NCI-H2196 treated with DMSO at 0.1 percent for 48 hours (cell line): ENCODE results near the gene CSNK2B.

ENCODE experiments used
- DNase-seq: peaks from one replicate; lab custom pipeline; 2025; ENCODE audit not compliant: unreplicated experiment; lab: John Stamatoyannopoulos, UW

Gene CSNK2B

DNA sequence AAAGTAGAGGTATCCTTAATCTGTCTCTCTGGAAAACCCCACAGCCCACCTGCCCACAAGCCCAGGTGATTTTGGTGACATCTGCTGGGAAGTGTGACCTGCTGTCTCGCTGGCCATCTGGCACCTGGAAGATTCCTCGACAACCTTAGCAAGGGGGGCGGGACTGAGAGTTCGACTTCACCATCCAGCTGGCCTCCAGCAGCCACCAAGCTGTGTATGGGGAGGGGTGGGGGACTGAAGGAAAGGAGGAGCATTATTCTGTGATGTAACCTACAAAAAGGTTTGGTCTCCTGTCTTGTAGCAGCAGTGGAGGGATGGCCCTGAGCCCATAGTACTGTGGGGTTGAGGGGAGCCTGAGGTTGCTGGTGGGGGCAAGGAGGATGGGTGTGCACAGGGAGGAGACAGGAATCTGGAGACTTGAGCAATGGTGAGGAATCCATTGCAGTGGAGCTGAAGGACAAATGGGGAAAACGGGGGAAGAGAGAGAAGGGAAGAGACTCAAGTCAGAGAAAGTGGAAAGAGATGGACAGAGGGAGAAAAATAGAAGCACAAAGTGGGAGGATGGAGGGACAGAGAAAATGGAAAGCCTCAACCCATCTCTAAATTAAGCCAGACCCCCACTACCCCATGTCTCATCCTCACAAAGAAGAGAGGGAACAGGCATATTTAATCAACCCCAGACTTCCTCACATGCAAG is 44.8 kb downstream of the CSNK2B start:
- DNase-seq = no peak

DNA sequence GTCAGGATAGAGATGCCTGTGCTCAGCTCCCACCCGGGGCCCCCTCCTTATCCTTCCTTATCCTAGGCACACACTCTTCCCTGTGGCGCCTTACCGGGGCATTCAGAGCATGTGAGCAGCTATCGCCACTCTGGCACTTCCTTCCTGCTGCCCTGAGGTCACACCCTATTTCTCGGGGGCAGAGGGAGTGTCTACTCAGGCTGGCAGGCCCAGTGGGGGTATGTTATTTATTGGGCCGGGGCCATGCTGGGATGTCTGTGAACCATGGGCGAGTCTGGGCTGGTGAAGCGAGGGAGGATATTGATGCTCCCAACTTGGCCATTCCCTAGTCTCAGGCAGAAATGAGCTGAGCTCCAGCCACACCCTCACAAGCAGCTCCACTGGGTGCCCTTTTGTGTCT is 45.4 kb downstream of the CSNK2B start:
- DNase-seq = no peak

DNA sequence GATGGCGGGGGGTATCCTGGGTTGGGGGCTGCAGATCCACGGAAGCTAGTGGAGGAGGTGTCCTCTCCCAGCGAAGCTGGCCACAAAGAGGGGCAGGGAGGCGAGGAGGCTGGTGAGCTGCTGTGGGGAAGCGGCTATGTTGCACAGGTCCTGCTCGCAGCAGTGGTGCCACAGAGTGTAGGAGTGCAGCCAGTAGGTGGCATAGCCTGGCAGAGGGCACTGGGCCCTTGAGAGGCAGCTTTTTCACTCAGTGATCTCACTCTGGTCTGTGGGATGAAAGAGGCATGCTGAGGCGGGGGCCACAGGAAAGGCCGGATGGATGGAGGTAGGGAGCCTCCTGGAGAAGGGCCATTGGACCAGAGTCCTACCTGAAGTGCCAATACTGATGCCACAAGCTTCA is 46.4 kb downstream of the CSNK2B start:
- DNase-seq = no peak

GRCh38 chr6:31713465-31713864 is 47.6 kb downstream of the CSNK2B start:
- no peak for DNase-seq

GRCh38 chr6:31713991-31714684 is 48.3 kb downstream of the CSNK2B start:
- no peak for DNase-seq

DNA sequence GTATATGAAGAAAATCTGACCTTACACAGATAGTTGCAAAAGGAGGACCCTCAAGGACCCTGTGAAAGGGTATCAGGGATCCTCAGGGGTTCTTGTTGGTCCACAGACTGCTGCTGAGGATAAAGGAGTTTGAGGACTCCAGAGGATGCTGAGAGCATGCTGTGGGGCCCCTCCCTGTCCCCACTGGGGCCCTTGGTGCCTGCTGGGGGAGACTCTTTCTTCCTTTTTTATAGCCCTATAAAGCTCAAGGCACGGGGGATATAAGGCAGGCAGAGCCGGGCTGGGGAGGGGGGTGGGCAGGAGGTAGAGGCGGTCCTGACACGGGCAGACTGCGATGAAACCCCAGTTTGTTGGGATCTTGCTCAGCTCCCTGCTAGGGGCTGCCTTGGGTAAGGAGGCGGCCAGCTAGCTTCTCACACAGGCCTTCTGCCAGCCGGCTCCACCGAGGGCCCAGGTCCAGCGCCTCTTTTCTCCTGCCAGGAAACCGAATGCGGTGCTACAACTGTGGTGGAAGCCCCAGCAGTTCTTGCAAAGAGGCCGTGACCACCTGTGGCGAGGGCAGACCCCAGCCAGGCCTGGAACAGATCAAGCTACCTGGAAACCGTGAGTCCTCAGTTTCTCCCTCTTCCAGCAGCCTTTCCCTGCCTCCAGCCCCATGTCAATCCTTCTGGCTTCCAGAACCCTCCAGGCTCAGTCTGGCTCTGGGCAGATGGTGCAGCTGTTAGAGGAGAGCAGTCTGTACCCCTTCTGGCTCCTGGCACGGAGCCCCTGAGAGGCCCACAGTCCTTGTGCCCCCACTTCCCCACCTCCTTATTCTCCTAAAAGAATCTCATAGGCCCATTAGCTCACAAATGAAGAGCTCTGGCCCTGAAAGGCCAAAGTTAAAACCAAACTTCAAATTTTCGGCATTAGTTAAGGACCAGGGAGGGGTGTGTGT is 49.4 kb downstream of the CSNK2B start, which contains the start of gene LY6G6D:
Gene LY6G6D, plus strand, starts transcription at position 327 of the 937 bp plus-strand sequence. Its CDS starts 8 bp downstream, at position 335.
- DNase-seq = no peak

DNA sequence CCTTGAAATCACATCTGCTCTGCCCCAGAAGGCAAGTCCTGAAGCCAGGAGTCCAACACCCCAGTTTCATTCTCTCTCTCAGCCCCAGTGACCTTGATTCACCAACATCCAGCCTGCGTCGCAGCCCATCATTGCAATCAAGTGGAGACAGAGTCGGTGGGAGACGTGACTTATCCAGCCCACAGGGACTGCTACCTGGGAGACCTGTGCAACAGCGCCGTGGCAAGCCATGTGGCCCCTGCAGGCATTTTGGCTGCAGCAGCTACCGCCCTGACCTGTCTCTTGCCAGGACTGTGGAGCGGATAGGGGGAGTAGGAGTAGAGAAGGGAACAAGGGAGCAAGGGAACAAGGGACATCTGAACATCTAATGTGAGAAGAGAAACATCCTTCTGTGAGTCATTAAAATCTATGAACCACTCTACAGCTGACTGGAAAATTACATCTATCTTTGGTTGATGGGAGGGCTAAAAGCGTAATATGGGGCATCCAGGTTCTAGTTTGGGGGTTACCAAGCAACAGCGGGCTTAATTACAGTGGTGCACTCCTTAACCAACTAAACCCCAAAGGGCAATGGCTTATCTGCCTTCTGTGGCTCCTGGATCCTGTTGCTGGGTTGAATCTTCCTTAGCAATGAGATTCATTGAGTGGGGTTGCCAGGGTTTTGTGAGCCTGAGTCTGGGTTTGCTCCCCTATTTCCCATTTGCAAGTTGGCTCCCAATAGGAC is 51.8 kb downstream of the CSNK2B start:
- DNase-seq = no peak

DNA sequence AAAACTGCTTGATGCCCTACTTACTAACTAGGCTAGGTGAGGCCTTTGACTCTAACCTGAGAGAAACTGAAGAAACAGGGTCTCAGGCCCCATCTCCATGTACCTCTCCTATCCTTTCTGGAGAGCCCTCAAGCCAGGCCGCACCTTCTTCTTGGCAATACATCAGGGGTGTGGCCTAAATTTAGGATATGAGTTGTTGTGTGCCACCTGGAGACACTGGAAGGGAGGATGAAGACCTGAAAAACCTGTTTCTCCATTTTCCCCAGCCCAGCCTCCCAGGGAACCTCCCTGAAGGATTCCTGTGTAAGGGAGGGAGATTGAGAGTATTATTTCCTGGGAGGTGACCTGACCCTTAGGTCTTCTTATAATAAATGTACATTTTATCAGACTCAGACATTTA is 52.4 kb downstream of the CSNK2B start:
- DNase-seq = peak; percentile 34

GRCh38 chr6:31719001-31719400 is 53.1 kb downstream of the CSNK2B start:
- DNase-seq = no peak
